HepG2 (cell line): ENCODE data around the gene SKI. TPM values are rescaled to one million over a fixed set of nuclear protein-coding genes. Genes with fewer than 3 reads are reported as not detected.

Source experiments
- HNRNPL ChIP-seq: fragments of 200-400 bp; formaldehyde crosslinking; IDR thresholded peaks from 2 replicates; pipeline ENCODE4 v1.6.1; 2017; ENCODE audit warnings: mild to moderate bottlenecking, low read depth, low read length
- ISL2 ChIP-seq: sonication (generic); formaldehyde crosslinking; IDR thresholded peaks from 2 replicates; pipeline ENCODE4 v1.5.0; 2020; ENCODE audit warnings: missing genetic modification reagents
- MAF1 ChIP-seq: sonication (generic); formaldehyde crosslinking; IDR thresholded peaks from 2 replicates; pipeline ENCODE4 v1.5.0; 2020; ENCODE audit warnings: missing genetic modification reagents, borderline replicate concordance
- MEIS2 ChIP-seq: sonication (generic); formaldehyde crosslinking; IDR thresholded peaks from 2 replicates; pipeline ENCODE4 v1.9.0; 2021; ENCODE audit warnings: mild to moderate bottlenecking, missing genetic modification reagents
- RBFOX2 ChIP-seq: fragments of 200-400 bp; formaldehyde crosslinking; IDR thresholded peaks from 2 replicates; pipeline ENCODE4 v1.6.1; 2017; ENCODE audit warnings: low read depth, mild to moderate bottlenecking, low read length
- RORA ChIP-seq: sonication (generic); formaldehyde crosslinking; IDR thresholded peaks from 2 replicates; pipeline ENCODE4 v1.5.0; 2020; ENCODE audit warnings: mild to moderate bottlenecking, missing genetic modification reagents, moderate library complexity
- SAP130 ChIP-seq: IDR thresholded peaks from 2 replicates; pipeline ENCODE4 v1.6.1; 2016; ENCODE audit warnings: low read depth
- SMAD1 ChIP-seq: sonication (generic); formaldehyde crosslinking; IDR thresholded peaks from 2 replicates; pipeline ENCODE4 v1.4.0; 2020; ENCODE audit warnings: missing genetic modification reagents, low read depth, mild to moderate bottlenecking, borderline replicate concordance
- SRF ChIP-seq: IDR thresholded peaks from 2 replicates; pipeline ENCODE4 v1.6.1; 2011; ENCODE audit warnings: mild to moderate bottlenecking, low read depth, low read length, moderate library complexity
- ZNF337 ChIP-seq: sonication (generic); formaldehyde crosslinking; IDR thresholded peaks from 2 replicates; pipeline ENCODE4 v1.5.1; 2020; ENCODE audit warnings: missing genetic modification reagents, low read depth, mild to moderate bottlenecking, borderline replicate concordance
- ZNF879 ChIP-seq: sonication (generic); formaldehyde crosslinking; IDR thresholded peaks from 2 replicates; pipeline ENCODE4 v1.8.1; 2023; ENCODE audit warnings: missing genetic modification reagents
- ZNF883 ChIP-seq: sonication (generic); formaldehyde crosslinking; IDR thresholded peaks from 2 replicates; pipeline ENCODE4 v1.5.1; 2020; ENCODE audit warnings: mild to moderate bottlenecking, missing genetic modification reagents; ENCODE audit errors: not compliant biosample characterization
- polyA plus RNA-seq, 8 experiments: library from polyadenylated mRNA; depleted of rRNA in 3 of 8; stranded (reverse) in 7 of 8; unstranded in 1 of 8; fragments of >200 nt; fragmentation: Illumina TruSeq in 4 of 8; extraction: Trizol in 4 of 8; gene quantifications; 2 replicates each; pipeline versions ENCODE4 v1.2.1 to v1.2.3, GENCODE V29; 2011 to 2016; ENCODE audit warnings: low read depth in 4 of 8, missing spikeins in 1 of 8, mixed read lengths in 1 of 8; ENCODE audit not compliant: insufficient read depth in 1 of 8
- total RNA-seq, 5 experiments: library from RNA; depleted of rRNA; stranded (reverse); fragments of >200 nt; fragmentation: Illumina TruSeq; extraction: Trizol; gene quantifications; 2 replicates each; pipeline ENCODE4 v1.2.3, GENCODE V29; 2016; ENCODE audit warnings: low read depth in 1 of 5
- TF ChIP-seq, protein P1 (sequence below): sonication (generic); formaldehyde crosslinking; IDR thresholded peaks from 2 replicates; pipeline ENCODE4 v1.4.0; 2020; ENCODE audit warnings: mild to moderate bottlenecking, missing genetic modification reagents
- TF ChIP-seq, protein P2 (sequence below): sonication (generic); formaldehyde crosslinking; IDR thresholded peaks from 2 replicates; pipeline ENCODE4 v1.5.0; 2020; ENCODE audit warnings: mild to moderate bottlenecking, missing genetic modification reagents, borderline replicate concordance
- TF ChIP-seq, protein P3 (sequence below): sonication (generic); formaldehyde crosslinking; IDR thresholded peaks from 2 replicates; pipeline ENCODE4 v1.5.0; 2020; ENCODE audit warnings: mild to moderate bottlenecking, missing genetic modification reagents
- TF ChIP-seq, protein P4 (sequence below): sonication (generic); formaldehyde crosslinking; IDR thresholded peaks from 2 replicates; pipeline ENCODE4 v1.4.0; 2020; ENCODE audit warnings: missing genetic modification reagents

Gene SKI
- total and polyA plus RNA-seq, 2 of the 13 experiments (the other 11 are each of a cell fraction or from before 2014, with no cell fraction given): 4.7 to 6.9 TPM

DNA sequence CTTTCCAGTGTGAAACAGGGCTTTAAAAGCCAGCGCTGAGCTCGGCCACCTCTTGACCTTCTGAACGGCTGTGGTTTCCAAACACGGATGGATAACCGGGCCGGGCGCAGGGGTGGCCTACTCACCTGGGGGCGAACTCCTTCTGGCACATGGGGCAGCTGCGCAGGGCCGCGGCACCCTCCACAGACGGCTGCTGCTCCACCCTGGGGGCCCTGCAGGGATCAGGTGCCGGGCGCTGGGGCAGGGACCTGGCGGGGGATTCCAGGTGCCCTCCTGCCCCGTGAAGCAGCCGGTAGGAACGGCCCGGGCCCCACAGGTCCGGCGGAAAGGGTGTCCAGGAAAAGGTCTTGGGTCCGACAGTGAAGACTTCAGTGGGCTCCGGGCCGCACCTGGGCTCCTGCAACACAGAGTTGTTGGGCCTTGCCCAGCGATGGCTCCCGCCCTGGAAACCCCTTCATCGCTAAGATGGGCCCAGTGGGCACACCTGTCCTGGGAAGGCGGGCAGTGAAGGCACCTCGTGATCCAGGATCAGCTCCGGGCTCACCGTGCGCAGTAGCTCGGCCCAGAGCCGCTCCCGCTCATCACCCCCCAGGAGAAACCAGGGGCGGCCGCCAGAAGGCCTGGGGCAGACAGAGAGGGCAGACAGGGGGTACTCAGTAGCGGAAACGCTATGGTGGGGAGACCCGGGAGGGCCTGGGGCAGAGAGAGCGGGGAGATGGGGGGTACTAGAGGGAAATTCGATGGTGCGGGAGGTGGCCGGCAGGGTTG, 34.4 kb upstream of the SKI start (continued):
- peak; percentile 74; the same call in 1 of the 2 replicates for TF ChIP-seq HNRNPL
- TF ChIP-seq MAF1: 0 out of 2 replicates have a peak, but pooled peaks have one; percentile 23
- TF ChIP-seq RORA (CRISPR knock-in tag): no peak
- TF ChIP-seq ZNF337 (CRISPR knock-in tag): 0 out of 2 replicates have a peak, but pooled peaks have one; percentile 58
- TF ChIP-seq, protein P1, sequence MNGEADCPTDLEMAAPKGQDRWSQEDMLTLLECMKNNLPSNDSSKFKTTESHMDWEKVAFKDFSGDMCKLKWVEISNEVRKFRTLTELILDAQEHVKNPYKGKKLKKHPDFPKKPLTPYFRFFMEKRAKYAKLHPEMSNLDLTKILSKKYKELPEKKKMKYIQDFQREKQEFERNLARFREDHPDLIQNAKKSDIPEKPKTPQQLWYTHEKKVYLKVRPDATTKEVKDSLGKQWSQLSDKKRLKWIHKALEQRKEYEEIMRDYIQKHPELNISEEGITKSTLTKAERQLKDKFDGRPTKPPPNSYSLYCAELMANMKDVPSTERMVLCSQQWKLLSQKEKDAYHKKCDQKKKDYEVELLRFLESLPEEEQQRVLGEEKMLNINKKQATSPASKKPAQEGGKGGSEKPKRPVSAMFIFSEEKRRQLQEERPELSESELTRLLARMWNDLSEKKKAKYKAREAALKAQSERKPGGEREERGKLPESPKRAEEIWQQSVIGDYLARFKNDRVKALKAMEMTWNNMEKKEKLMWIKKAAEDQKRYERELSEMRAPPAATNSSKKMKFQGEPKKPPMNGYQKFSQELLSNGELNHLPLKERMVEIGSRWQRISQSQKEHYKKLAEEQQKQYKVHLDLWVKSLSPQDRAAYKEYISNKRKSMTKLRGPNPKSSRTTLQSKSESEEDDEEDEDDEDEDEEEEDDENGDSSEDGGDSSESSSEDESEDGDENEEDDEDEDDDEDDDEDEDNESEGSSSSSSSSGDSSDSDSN (CRISPR knock-in tag): peak; percentile 72; the same call in 1 of the 2 replicates
- peak; percentile 62 for TF ChIP-seq ZNF883 (CRISPR knock-in tag)
- TF ChIP-seq RBFOX2: 0 out of 2 replicates have a peak, but pooled peaks have one; percentile 46
- peak; percentile 32; the same call in 1 of the 2 replicates for TF ChIP-seq ISL2
- TF ChIP-seq SAP130: peak; percentile 45
- TF ChIP-seq, protein P2, sequence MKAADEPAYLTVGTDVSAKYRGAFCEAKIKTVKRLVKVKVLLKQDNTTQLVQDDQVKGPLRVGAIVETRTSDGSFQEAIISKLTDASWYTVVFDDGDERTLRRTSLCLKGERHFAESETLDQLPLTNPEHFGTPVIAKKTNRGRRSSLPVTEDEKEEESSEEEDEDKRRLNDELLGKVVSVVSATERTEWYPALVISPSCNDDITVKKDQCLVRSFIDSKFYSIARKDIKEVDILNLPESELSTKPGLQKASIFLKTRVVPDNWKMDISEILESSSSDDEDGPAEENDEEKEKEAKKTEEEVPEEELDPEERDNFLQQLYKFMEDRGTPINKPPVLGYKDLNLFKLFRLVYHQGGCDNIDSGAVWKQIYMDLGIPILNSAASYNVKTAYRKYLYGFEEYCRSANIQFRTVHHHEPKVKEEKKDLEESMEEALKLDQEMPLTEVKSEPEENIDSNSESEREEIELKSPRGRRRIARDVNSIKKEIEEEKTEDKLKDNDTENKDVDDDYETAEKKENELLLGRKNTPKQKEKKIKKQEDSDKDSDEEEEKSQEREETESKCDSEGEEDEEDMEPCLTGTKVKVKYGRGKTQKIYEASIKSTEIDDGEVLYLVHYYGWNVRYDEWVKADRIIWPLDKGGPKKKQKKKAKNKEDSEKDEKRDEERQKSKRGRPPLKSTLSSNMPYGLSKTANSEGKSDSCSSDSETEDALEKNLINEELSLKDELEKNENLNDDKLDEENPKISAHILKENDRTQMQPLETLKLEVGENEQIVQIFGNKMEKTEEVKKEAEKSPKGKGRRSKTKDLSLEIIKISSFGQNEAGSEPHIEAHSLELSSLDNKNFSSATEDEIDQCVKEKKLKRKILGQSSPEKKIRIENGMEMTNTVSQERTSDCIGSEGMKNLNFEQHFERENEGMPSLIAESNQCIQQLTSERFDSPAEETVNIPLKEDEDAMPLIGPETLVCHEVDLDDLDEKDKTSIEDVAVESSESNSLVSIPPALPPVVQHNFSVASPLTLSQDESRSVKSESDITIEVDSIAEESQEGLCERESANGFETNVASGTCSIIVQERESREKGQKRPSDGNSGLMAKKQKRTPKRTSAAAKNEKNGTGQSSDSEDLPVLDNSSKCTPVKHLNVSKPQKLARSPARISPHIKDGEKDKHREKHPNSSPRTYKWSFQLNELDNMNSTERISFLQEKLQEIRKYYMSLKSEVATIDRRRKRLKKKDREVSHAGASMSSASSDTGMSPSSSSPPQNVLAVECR: peak; percentile 28; the same call in 1 of the 2 replicates
- peak; percentile 64; the same call in 1 of the 2 replicates for TF ChIP-seq ZNF879 (CRISPR knock-in tag)
- TF ChIP-seq SRF: no peak
- 0 out of 2 replicates have a peak, but pooled peaks have one; percentile 32 for TF ChIP-seq MEIS2 (CRISPR knock-in tag)
- TF ChIP-seq, protein P3, sequence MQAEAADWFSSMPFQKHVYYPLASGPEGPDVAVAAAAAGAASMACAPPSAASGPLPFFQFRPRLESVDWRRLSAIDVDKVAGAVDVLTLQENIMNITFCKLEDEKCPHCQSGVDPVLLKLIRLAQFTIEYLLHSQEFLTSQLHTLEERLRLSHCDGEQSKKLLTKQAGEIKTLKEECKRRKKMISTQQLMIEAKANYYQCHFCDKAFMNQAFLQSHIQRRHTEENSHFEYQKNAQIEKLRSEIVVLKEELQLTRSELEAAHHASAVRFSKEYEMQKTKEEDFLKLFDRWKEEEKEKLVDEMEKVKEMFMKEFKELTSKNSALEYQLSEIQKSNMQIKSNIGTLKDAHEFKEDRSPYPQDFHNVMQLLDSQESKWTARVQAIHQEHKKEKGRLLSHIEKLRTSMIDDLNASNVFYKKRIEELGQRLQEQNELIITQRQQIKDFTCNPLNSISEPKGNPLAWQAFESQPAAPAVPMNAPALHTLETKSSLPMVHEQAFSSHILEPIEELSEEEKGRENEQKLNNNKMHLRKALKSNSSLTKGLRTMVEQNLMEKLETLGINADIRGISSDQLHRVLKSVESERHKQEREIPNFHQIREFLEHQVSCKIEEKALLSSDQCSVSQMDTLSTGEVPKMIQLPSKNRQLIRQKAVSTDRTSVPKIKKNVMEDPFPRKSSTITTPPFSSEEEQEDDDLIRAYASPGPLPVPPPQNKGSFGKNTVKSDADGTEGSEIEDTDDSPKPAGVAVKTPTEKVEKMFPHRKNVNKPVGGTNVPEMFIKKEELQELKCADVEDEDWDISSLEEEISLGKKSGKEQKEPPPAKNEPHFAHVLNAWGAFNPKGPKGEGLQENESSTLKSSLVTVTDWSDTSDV: 0 out of 2 replicates have a peak, but pooled peaks have one; percentile 58
- TF ChIP-seq SMAD1 (CRISPR knock-in tag): 0 out of 2 replicates have a peak, but pooled peaks have one; percentile 42
- TF ChIP-seq, protein P4, sequence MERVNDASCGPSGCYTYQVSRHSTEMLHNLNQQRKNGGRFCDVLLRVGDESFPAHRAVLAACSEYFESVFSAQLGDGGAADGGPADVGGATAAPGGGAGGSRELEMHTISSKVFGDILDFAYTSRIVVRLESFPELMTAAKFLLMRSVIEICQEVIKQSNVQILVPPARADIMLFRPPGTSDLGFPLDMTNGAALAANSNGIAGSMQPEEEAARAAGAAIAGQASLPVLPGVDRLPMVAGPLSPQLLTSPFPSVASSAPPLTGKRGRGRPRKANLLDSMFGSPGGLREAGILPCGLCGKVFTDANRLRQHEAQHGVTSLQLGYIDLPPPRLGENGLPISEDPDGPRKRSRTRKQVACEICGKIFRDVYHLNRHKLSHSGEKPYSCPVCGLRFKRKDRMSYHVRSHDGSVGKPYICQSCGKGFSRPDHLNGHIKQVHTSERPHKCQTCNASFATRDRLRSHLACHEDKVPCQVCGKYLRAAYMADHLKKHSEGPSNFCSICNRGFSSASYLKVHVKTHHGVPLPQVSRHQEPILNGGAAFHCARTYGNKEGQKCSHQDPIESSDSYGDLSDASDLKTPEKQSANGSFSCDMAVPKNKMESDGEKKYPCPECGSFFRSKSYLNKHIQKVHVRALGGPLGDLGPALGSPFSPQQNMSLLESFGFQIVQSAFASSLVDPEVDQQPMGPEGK (CRISPR knock-in tag): 0 out of 2 replicates have a peak, but pooled peaks have one; percentile 27
